HG02571 (cell line): ENCODE data around the gene ADAMTS18.
"Not testable (repeated sequence)": the region's sequence is repeated elsewhere in the genome, so short reads cannot be mapped to it uniquely, and the experiment has no call there.

Experiments used
- ATAC-seq: cut with Tn5 transposase; IDR thresholded peaks from one replicate; pipeline ENCODE4 v1.9.1; 2021; ENCODE audit warnings: mild to moderate bottlenecking, moderate library complexity; ENCODE audit not compliant: unreplicated experiment

The ADAMTS18 gene

GRCh38 chr16:77434530-77435271 lies at the start of gene ADAMTS18:
Gene ADAMTS18 (minus strand): TSS chr16:77435034. CDS start chr16:77434695, 339 bp downstream.
- no peak for ATAC-seq

DNA sequence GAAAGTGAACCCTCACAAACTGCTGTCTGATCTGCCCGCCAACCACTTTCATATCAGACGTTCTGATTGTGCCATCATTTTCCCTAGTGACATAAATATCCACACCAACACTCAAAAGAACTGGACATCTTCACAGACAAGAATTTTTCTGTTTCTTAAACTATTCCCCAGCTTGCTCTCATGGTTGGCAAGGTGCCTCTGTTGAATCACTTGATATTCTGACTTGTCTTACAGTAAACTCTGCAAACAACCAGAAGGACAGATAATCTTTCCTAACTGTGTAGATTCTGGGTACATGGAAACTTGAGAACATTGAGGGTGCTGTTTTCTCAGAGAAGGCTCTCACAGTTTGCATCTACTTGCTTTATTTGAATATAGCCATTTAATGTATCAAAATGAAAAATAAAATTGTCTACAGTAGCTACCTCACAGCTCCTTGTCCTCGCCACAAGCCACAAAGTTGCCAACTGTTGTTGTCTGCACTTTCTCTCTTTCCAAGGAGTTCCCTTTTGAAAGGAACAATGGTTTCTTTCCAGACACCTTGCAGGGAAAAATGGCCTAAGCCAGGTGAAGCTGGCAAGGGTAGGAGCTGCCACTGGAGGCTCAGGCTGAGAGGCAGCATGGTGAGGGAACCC lies 46.0 kb upstream of the ADAMTS18 start:
- no peak for ATAC-seq

GRCh38 chr16:77472262-77472661 lies 37.4 kb upstream of the ADAMTS18 start:
- no peak for ATAC-seq

DNA sequence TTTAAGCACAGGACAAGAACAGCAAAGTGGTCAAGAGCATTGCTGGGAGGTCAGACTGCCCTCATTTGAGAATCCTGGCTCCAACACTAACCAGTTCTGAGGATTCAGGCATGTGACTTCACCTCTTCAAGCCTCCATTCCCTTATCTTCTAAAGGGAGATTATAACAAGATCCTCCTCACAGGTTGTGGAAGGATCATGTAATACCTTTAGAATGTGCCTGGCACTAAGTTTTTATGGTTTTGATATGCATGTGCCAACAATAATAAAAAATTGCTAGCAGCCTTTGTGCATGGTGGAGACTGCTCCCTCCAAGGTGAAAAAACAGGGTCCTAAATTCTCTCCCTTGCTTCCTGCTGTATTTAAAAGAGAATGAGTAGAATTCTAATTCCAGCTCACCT lies 36.0 kb upstream of the ADAMTS18 start:
- no peak for ATAC-seq

- ATAC-seq, result no peak
Observed at GRCh38 chr16:77469634-77470033, 34.8 kb upstream of the ADAMTS18 start.

GRCh38 chr16:77468831-77469230 lies 34.0 kb upstream of the ADAMTS18 start:
- ATAC-seq, result no peak

DNA sequence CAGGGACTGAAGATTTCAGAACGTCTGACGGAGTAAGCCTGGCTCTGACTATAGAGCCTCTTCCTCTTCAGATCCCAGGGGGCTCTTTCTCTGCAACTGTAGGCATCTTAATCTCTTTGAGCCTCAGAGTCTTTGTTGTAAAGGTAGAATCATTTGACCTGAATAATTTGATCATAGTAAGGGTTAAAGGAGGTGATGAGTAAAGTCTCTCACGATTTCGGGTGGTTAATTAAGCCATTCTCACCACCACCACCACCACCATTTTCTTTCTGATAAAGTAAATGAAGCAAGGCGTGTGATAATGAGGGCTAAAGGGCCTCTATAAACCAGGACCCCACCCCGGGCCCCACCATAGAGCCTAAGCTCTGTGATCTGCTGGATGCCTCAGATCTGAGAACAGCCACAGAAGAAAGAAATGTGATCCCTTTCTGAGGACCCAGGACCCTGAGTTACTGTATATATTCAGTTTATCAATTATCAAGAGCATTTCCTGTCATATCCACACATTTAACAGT lies 33.0 kb upstream of the ADAMTS18 start:
- ATAC-seq, result no peak

DNA sequence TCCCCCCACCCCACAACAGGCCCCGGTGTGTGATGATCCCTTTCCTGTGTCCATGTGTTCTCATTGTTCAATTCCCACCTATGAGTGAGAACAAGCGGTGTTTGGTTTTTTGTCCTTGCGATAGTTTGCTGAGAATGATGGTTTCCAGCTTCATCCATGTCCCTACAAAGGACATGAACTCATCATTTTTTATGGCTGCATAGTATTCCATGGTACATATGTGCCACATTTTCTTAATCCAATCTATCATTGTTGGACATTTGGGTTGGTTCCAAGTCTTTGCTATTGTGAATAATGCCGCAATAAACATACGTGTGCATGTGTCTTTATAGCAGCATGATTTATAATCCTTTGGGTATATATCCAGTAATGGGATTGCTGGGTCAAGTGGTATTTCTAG lies 28.8 kb upstream of the ADAMTS18 start:
- not testable (repeated sequence) for ATAC-seq

DNA sequence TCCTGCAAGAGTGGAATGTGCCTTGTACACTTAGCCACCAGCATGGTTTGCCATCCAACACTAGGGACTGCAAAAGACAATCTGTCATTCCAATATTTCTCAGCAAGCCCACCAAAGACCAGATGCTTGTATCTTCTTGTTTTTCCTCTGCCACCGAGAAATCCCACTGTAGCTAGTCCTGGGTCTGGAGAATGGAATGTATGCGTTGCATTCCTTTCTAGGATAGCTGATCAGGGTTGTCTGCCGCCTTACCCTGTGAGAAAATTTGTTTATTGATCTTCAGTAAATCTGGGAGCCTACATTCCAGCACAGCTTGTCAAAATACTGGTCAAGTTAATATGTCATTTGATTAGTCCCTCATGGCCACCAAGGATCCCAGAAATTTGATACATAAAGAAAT lies 28.1 kb upstream of the ADAMTS18 start:
- no peak for ATAC-seq

- ATAC-seq, result no peak
Observed at GRCh38 chr16:77459534-77460254, 24.9 kb upstream of the ADAMTS18 start.

DNA sequence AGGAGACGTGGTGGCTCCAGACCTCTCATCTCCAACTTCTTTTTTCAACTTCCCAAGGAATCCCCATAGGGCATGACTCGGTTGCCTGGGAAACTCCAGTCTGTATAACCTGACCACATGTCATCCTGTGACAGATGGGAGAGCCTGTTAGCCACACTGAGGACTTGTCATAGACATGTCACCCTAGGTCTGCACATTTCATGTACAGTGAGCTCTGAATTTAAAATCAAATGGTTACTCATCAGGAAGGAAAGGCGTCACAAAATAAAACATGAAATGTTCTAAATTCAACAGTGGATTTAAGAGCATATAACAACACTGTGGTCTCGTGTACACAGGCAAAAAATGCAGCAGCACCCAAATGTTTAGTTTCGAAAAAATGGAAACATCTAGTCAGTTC lies 22.2 kb upstream of the ADAMTS18 start:
- no peak for ATAC-seq

- no peak for ATAC-seq
Observed at GRCh38 chr16:77452243-77452642, 17.4 kb upstream of the ADAMTS18 start.

GRCh38 chr16:77450790-77451487 lies 16.1 kb upstream of the ADAMTS18 start:
- no peak for ATAC-seq

DNA sequence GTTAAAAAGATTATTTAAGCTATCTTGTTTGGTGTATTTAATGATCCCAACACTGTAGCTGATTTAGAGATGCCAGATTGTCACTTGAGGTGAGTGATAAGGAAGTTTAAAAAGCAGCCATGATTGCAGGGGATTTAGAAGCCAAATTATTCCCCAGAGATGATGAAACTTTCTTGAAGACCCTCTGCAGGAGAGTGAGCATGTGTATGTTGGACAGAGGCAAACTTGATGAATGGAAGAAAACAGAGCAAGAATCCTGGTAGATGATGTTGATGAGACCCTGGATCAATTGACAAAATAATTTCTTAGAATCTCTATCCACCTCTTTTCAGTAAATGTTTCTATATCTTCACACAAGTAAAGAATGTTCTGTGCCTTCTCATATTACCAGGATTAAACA lies 14.4 kb upstream of the ADAMTS18 start:
- ATAC-seq, result no peak

DNA sequence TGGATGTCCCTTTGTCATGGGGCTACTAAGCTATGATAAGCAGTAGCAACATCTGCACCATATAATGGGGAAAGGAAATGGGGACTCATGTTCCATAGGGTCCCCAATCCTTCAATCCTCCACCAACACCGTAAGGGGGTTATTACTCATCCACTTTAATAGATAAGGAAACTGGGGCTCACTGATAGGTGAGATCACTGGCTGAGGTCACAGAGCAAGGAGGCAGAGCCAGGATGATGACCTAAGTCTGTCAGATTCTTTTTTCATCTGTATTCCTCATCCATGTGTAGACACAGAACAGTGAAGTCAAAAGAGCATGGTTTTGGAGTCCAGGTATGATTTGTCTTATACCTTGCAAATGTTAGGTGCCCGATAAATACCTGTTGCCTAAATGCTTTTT lies 10.5 kb upstream of the ADAMTS18 start:
- no peak for ATAC-seq

DNA sequence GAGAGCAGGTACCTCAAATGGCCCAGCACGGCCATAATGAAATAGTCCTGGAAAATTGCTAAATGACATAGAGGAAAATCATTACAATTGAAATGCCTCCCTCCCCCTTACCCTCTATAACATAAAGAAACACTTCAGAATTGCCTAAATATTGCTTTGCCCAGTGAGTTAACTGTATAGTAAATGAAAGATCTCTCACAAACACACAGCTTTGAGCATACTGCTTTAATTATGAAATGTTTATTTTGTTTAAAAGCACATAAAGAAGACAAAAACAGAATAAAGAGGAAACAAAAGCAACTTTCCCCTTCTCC lies 9.3 kb upstream of the ADAMTS18 start:
- ATAC-seq, result no peak

DNA sequence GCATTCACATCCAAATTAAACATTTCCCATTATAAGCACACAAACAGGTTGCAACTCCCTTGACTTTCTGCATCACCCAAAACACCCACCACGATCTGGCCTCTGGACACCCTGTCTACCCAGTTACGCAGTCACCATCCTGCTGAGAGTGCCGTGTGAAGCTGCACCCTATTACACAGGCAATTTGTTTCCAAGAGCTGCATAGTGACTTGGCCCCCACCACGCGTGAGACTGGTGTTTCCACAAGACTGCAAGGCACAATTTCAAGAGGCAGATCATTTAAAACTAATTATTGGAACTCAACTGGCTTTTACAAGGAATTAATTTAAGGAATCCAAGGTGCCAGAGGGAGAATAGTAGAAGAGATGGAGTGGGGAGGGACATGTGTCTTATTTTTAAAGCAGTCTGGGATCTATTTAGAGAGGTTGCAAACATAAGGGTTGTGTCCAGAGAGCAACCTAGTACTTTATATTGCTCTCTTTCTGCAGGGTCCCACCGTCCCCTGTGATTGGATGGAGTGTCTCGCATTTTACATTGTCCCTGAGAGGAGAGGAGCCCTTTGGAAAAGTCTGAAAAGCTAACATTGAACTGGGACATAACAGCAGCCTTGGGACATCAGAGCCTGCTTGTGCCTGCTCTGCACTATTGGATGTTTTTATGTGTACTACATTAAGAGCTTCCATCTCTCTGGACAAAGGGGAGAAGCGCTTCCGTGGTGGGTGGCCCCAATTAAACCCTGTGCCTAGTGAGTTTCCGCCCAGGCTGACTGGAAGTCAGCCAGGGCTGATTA lies 8.7 kb upstream of the ADAMTS18 start:
- ATAC-seq, result no peak

DNA sequence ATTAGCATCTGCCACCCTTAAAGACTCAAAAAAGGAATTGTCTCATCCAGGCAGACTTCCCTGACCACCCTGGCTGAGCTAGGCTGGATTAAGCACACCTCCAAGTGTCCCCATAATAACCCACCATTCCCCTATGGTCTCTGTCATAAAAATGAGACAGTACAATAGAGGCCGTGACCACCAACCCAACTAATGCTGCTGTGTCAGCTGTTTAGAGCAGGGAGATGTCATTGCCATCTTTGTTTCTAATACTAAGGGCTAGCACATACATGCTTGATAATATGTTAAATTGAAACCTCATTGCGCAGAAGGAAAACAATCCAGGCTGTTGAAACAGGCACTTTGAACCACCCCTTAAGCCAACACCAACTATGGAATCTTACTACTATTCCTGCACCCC lies 7.2 kb upstream of the ADAMTS18 start:
- ATAC-seq, result no peak

GRCh38 chr16:77439106-77439505 lies 4.3 kb upstream of the ADAMTS18 start:
- no peak for ATAC-seq

DNA sequence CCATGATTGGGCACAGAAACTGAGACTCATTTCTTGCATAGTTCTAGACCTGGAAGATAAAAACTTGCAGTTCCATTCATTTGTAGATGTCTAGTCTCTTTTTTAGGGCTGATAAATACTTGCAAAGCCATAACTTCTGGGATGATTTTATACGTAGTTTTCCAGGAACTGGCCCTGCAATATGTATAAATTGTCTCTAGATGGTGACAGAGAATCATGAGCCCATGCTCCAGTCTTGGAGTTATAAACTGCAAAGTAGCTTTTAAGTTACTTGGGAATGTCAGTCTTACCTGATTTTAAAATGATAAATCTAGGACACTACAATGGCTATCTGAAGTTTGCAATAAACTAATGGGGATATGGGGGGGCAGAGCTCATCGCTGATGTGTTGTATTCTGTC lies 3.0 kb upstream of the ADAMTS18 start:
- no peak for ATAC-seq
